Bronchial epithelial cell (primary cell): ENCODE data around the gene IFITM1. TPM values are rescaled to one million over a fixed set of nuclear protein-coding genes. Genes with fewer than 3 reads are reported as not detected.
"Not testable (repeated sequence)": the region's sequence is repeated elsewhere in the genome, so short reads cannot be mapped to it uniquely, and the experiment has no call there.

Experiments used
- DNase-seq: peaks from one replicate; pipeline ENCODE4 v3.0.0-alpha.2; 2010; ENCODE audit warnings: low read depth
- FAIRE-seq: peaks from 2 replicates; lab custom pipeline; 2011; peaks lifted over from hg19 to GRCh38; lab: Jason Lieb, UNC
- H3K27me3 ChIP-seq: 2 replicates; pipeline ENCODE4 v1.5.1; 2011; ENCODE audit warnings: low read length; ENCODE audit not compliant: control insufficient read depth, insufficient read depth
- H3K36me3 ChIP-seq: 2 replicates; pipeline ENCODE4 v1.5.1; 2011; ENCODE audit warnings: low read length; ENCODE audit not compliant: control insufficient read depth, insufficient read depth
- H3K4me3 ChIP-seq: 2 replicates; pipeline ENCODE4 v1.5.1; 2011; ENCODE audit warnings: mild to moderate bottlenecking, low read depth, low read length, control low read depth
- total RNA-seq: library from RNA; depleted of rRNA; stranded (reverse); fragments of >200 nt; gene quantifications from 2 replicates; pipeline ENCODE4 v1.2.1, GENCODE V29; 2014
- TF ChIP-seq, protein P1 (sequence below): IDR thresholded peaks from 2 replicates; pipeline ENCODE4 v1.5.1; 2011; ENCODE audit warnings: mild to moderate bottlenecking, moderate library complexity, low read length, control low read depth, inconsistent platforms; ENCODE audit not compliant: insufficient read depth, severe bottlenecking

Gene IFITM1
- total RNA-seq, 1 donor from 2014 or later = 1.8 TPM

DNA sequence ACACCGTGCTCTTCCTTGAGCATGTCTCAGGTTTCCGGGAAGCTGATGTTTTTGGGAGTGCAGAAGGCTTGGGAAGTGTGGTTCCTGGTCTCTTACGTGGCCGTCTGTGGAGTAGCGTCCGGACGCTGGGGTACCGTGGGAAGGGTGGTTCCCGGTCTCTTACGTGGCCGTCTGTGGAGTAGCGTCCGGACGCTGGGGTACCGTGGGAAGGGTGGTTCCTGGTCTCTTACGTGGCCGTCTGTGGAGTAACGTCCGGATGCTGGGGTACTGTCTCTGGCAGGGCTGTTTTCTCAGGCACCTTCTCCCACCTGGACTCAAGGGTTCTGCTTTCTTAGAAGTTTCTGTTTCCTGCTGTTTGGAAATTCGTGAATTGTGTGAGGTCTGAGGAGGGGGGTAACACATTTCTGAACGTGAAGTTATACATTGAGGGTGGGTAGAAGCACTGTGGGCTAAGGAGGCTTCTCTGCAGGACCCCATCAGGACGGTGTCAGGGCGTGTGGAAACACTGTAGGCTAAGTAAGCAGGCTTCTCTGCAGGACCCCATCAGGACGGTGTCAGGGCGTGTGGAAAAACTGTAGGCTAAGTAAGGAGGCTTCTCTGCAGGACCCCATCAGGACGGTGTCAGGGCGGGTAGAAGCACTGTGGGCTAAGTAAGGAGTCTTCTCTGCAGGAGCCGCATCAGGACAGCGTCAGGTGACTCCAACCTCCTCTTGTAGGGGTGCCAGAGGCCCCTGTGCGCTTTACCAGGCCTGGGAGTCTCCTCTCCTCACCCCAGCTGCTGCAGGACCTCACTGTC is 12.2 kb downstream of the IFITM1 start:
- no peak overlapping the region for H3K4me3 ChIP-seq
- no peak for FAIRE-seq
- H3K27me3 ChIP-seq = no peaks in the 10 kb centered on the region

DNA sequence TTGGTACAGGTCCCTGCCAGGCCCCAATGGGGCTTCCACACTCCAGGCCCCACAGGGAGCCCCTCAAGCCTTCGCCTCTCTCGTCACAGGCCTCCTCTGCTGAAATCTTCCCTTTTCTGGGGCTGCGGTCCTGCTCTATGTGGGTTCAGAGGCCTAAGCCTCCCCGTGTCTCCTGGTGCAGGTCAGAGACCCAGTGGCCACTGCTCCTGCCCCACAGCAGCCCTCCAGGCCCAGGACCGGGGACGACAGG is 12.7 kb downstream of the IFITM1 start:
- Histone ChIP-seq H3K36me3 (no peaks in the 10 kb centered on the region), H3K27me3 (no peaks in the 10 kb centered on the region), H3K4me3 (no peak overlapping the region)
- DNase-seq (no peak), FAIRE-seq (no peak)
- TF ChIP-seq, protein P1, sequence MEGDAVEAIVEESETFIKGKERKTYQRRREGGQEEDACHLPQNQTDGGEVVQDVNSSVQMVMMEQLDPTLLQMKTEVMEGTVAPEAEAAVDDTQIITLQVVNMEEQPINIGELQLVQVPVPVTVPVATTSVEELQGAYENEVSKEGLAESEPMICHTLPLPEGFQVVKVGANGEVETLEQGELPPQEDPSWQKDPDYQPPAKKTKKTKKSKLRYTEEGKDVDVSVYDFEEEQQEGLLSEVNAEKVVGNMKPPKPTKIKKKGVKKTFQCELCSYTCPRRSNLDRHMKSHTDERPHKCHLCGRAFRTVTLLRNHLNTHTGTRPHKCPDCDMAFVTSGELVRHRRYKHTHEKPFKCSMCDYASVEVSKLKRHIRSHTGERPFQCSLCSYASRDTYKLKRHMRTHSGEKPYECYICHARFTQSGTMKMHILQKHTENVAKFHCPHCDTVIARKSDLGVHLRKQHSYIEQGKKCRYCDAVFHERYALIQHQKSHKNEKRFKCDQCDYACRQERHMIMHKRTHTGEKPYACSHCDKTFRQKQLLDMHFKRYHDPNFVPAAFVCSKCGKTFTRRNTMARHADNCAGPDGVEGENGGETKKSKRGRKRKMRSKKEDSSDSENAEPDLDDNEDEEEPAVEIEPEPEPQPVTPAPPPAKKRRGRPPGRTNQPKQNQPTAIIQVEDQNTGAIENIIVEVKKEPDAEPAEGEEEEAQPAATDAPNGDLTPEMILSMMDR = no peak

More for the DNA sequence above, 12.2 kb downstream of the IFITM1 start:
- DNase-seq = no peak
- TF ChIP-seq, protein P1 = no peak
- no peaks in the 10 kb centered on the region for H3K36me3 ChIP-seq

DNA sequence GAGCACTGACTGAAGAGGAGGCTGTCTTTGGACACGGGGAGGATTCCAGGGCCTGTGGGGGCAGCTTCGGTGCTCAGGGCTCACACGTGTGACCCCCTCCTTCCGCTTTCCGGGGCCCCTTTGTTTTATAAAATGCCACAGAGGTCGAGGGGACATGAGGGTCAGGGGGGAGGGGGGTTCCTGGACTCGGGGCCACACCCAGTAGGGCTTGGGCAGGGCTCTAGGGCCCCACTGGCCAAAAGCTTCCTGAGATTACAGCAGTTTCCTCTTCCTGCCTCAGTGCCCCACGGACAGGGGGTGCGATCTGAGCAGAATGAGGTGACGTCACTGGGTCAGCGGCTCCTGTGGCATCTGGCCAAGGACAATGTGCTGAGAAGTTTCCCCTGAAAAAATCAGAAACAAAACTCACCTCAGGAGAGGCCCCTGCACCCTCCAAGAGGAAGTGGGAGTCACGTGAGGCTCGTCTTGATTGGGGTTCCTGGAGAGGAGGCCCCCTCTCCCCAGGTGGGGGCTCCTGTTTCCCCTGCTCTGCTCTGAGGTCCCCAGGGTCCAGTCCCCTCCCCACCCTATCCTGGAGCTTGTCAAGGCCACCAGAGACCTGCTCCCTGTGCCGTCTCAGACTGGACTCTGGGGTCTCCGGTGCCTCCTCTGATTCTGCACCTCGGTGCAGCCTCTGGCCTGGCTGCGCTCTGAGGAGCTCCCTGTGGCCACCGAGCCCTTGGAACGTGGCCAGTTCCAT is 13.2 kb downstream of the IFITM1 start:
- H3K36me3 ChIP-seq = no peaks in the 10 kb centered on the region
- DNase-seq = no peak
- FAIRE-seq = no peak
- TF ChIP-seq, protein P1 = no peak
- no peak overlapping the region for H3K4me3 ChIP-seq
- no peaks in the 10 kb centered on the region for H3K27me3 ChIP-seq

DNA sequence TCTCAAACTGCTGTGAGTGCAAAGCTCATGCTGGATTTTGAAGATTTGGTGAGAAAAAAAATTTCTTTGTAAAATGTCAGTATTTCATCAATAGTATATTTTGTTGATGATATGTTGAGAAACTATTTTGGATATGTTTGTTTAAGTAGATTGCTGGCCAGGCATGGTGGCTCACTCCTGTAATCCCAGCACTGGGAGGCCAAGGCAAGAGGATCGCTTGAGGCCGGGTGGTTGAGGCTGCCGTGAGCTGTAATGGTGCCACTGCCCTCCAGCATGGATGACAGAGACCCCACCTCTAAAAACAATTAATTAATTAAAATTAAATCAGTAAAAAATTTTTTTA is 13.7 kb downstream of the IFITM1 start:
- Histone ChIP-seq H3K27me3 (no peaks in the 10 kb centered on the region), H3K4me3 (no peak overlapping the region), H3K36me3 (no peaks in the 10 kb centered on the region)
- DNase-seq (no peak), FAIRE-seq (no peak)
- TF ChIP-seq, protein P1 = no peak

DNA sequence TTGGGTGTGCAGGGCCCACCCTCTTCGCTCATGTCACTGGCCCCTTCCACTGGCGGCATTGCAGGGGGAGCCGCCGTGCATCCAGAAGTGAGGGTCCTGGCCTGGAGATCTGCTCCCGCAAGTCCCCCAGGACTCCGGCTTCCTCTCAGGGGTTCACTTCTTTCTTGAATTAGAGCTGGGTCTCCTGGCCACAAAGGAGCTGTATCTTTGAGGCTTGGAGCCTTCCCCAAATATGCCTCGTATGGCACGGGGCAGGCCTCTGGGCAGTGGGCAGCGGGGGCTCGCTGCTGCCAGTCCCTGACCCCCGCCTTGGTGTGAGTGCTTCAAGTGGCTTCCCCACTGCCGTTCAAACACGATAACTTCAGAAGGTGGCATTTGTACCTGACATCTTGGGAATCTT is 14.2 kb downstream of the IFITM1 start:
- no peak for DNase-seq

DNA sequence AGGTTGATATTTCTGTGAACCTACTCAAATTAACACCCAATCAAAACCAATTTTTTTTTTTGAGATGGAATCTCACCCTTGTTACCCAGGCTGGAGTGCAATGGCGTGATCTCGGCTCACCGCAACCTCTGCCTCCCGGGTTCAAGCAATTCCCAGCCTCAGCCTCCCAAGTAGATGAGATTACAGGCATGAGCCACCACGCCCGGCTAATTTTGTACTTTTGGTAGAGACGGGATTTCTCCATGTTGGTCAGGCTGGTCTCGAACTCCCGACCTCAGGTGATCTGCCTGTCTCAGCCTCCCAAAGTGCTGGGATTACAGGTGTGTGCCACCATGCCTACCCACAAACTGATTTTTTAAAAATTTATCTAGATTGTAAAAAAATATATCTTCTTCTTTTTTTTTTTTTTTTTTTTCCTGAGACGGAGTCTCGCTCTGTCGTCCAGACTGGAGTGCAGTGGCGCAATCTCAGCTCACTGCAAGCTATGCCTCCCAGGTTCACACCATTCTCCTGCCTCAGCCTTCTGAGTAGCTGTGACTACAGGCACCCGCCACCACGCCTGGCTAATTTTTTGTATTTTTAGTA is 14.8 kb downstream of the IFITM1 start:
- FAIRE-seq = not testable (repeated sequence)

More for the DNA sequence above, 14.2 kb downstream of the IFITM1 start:
- Histone ChIP-seq H3K36me3 (no peaks in the 10 kb centered on the region), H3K27me3 (peaks cover under 1% of the 10 kb centered on the region), H3K4me3 (no peak overlapping the region)
- no peak for FAIRE-seq
- TF ChIP-seq, protein P1 = no peak

More for the DNA sequence above, 14.8 kb downstream of the IFITM1 start:
- H3K4me3 ChIP-seq, H3K27me3 ChIP-seq, DNase-seq, H3K36me3 ChIP-seq: not testable (repeated sequence)
